H9 (cell line): ENCODE data around the gene UBE2A. TPM values are rescaled to one million over a fixed set of nuclear protein-coding genes. Genes with fewer than 3 reads are reported as not detected.

Experiments
- DNase-seq: peaks from one replicate; pipeline ENCODE4 v3.0.0-alpha.2; 2017
- H2AFZ ChIP-seq: one replicate; pipeline ENCODE4 v1.6.1; 2013; ENCODE audit warnings: mild to moderate bottlenecking, low read length, control low read depth, moderate library complexity
- H2AK5ac ChIP-seq: 2 replicates; pipeline ENCODE4 v1.6.1; 2013; ENCODE audit warnings: low read length, control low read depth, mixed read lengths; ENCODE audit not compliant: insufficient read length
- H2BK120ac ChIP-seq: one replicate; pipeline ENCODE4 v1.6.1; 2013; ENCODE audit warnings: low read depth, mild to moderate bottlenecking, low read length, control low read depth, inconsistent platforms; ENCODE audit not compliant: poor library complexity, severe bottlenecking
- H2BK12ac ChIP-seq: 2 replicates; pipeline ENCODE4 v1.6.1; 2013; ENCODE audit warnings: low read length, control low read depth, mixed read lengths, low read depth; ENCODE audit not compliant: insufficient read length
- H2BK15ac ChIP-seq: 2 replicates; pipeline ENCODE4 v1.6.1; 2013; ENCODE audit warnings: low read depth, low read length, control low read depth
- H2BK20ac ChIP-seq: one replicate; pipeline ENCODE4 v1.6.1; 2013; ENCODE audit warnings: low read depth, mild to moderate bottlenecking, low read length, control low read depth, inconsistent platforms; ENCODE audit not compliant: poor library complexity, severe bottlenecking
- H2BK5ac ChIP-seq: 2 replicates; pipeline ENCODE4 v1.6.1; 2013; ENCODE audit warnings: low read length, control low read depth, mixed read lengths; ENCODE audit not compliant: insufficient read length
- H3K14ac ChIP-seq: 2 replicates; pipeline ENCODE4 v1.6.1; 2013; ENCODE audit warnings: low read length, control low read depth; ENCODE audit not compliant: insufficient read depth
- H3K18ac ChIP-seq: 2 replicates; pipeline ENCODE4 v1.6.1; 2013; ENCODE audit warnings: low read depth, mild to moderate bottlenecking, mixed read lengths, low read length, control low read depth; ENCODE audit not compliant: insufficient read length
- H3K23ac ChIP-seq: 2 replicates; pipeline ENCODE4 v1.6.1; 2013; ENCODE audit warnings: low read length, control low read depth, mixed read lengths, low read depth; ENCODE audit not compliant: insufficient read length
- H3K23me2 ChIP-seq: 2 replicates; pipeline ENCODE4 v1.6.1; 2013; ENCODE audit warnings: low read depth, mild to moderate bottlenecking, mixed read lengths, low read length, control low read depth; ENCODE audit not compliant: insufficient read length, poor library complexity, severe bottlenecking
- H3K27ac ChIP-seq: 2 replicates; pipeline ENCODE4 v1.5.1; 2013; ENCODE audit warnings: low read length, control low read depth, mixed read lengths, low read depth; ENCODE audit not compliant: insufficient read length
- H3K27me3 ChIP-seq: 2 replicates; pipeline ENCODE4 v1.6.1; 2013; ENCODE audit warnings: low read length, control low read depth, inconsistent platforms; ENCODE audit not compliant: insufficient read depth
- H3K4ac ChIP-seq: 2 replicates; pipeline ENCODE4 v1.6.1; 2013; ENCODE audit warnings: low read depth, mild to moderate bottlenecking, control low read depth, inconsistent platforms, low read length, moderate library complexity
- H3K4me1 ChIP-seq: 2 replicates; pipeline ENCODE4 v1.6.1; 2013; ENCODE audit warnings: low read length, control low read depth, inconsistent platforms; ENCODE audit not compliant: insufficient read depth
- H3K4me2 ChIP-seq: 2 replicates; pipeline ENCODE4 v1.6.1; 2013; ENCODE audit warnings: low read length, control low read depth, mixed read lengths; ENCODE audit not compliant: insufficient read length, insufficient read depth
- H3K56ac ChIP-seq: 2 replicates; pipeline ENCODE4 v1.6.1; 2013; ENCODE audit warnings: low read depth, mild to moderate bottlenecking, mixed read lengths, low read length, control low read depth; ENCODE audit not compliant: insufficient read length
- H3K79me1 ChIP-seq: 2 replicates; pipeline ENCODE4 v1.6.1; 2013; ENCODE audit warnings: low read depth, mild to moderate bottlenecking, moderate library complexity, low read length, control low read depth, inconsistent platforms; ENCODE audit not compliant: insufficient read depth, poor library complexity, severe bottlenecking
- H3K79me2 ChIP-seq: 2 replicates; pipeline ENCODE4 v1.6.1; 2013; ENCODE audit warnings: low read length, control low read depth, inconsistent platforms; ENCODE audit not compliant: insufficient read depth
- H3K9ac ChIP-seq: 2 replicates; pipeline ENCODE4 v1.6.1; 2013; ENCODE audit warnings: low read length, control low read depth, mixed read lengths; ENCODE audit not compliant: insufficient read length; ENCODE audit errors: extremely low read depth
- H3K9me3 ChIP-seq: one replicate; pipeline ENCODE4 v1.6.1; 2013; ENCODE audit warnings: low read depth, low read length, inconsistent platforms; ENCODE audit not compliant: control insufficient read depth
- H3T11ph ChIP-seq: one replicate; pipeline ENCODE4 v1.6.1; 2013; ENCODE audit warnings: mild to moderate bottlenecking, low read length, control low read depth, inconsistent platforms
- H4K20me1 ChIP-seq: one replicate; pipeline ENCODE4 v1.6.1; 2013; ENCODE audit not compliant: control insufficient read depth, insufficient read length, insufficient read depth
- H4K5ac ChIP-seq: 2 replicates; pipeline ENCODE4 v1.6.1; 2013; ENCODE audit warnings: low read depth, mild to moderate bottlenecking, mixed read lengths, low read length, control low read depth; ENCODE audit not compliant: insufficient read length
- H4K8ac ChIP-seq: replicated peaks from 2 replicates; pipeline ENCODE4 v1.6.1; 2013; ENCODE audit warnings: low read length, control low read depth, mixed read lengths, low read depth; ENCODE audit not compliant: insufficient read length
- H4K91ac ChIP-seq: 2 replicates; pipeline ENCODE4 v1.6.1; 2013; ENCODE audit warnings: low read depth, mild to moderate bottlenecking, moderate library complexity, mixed read lengths, low read length, control low read depth; ENCODE audit not compliant: insufficient read length
- H3K27ac Mint-ChIP-seq, 3 experiments: 2 replicates in 2 of 3; 3 replicates in 1 of 3; pipeline ENCODE4 v1.8.0; 2020 to 2021; ENCODE audit warnings: mixed read lengths in 3 of 3, mild to moderate bottlenecking in 1 of 3, moderate library complexity in 1 of 3
- H3K27me3 Mint-ChIP-seq: 2 replicates; pipeline ENCODE4 v1.8.0; 2021; ENCODE audit warnings: low read depth, mild to moderate bottlenecking, moderate library complexity, mixed read lengths
- H3K36me3 Mint-ChIP-seq, 3 experiments: 2 replicates in 2 of 3; 3 replicates in 1 of 3; pipeline ENCODE4 v1.8.0; 2020 to 2021; ENCODE audit warnings: low read depth in 3 of 3, mixed read lengths in 3 of 3; ENCODE audit not compliant: insufficient read depth in 1 of 3
- H3K4me1 Mint-ChIP-seq, 2 experiments: 2 replicates each; pipeline ENCODE4 v1.8.0; 2020; ENCODE audit warnings: mixed read lengths in 2 of 2
- H3K4me3 Mint-ChIP-seq, 2 experiments: 2 replicates in 1 of 2; 3 replicates in 1 of 2; pipeline ENCODE4 v1.8.0; 2020 to 2021; ENCODE audit warnings: mild to moderate bottlenecking in 2 of 2, mixed read lengths in 2 of 2, moderate library complexity in 1 of 2
- H3K9me3 Mint-ChIP-seq, 2 experiments: 2 replicates in 1 of 2; 3 replicates in 1 of 2; pipeline ENCODE4 v1.8.0; 2020; ENCODE audit warnings: mild to moderate bottlenecking in 2 of 2, mixed read lengths in 2 of 2, moderate library complexity in 1 of 2
- CTCF ChIP-seq: fragments of 200-600 bp; sonication (generic); conservative IDR thresholded peaks from 3 replicates; pipeline ENCODE4 v1.8.0; 2021; ENCODE audit warnings: antibody characterized with exemption, mild to moderate bottlenecking
- WGBS: extraction: QIAGEN DNeasy Blood & Tissue Kit; methylation state at CpG from one replicate; pipeline ENCODE4 v1.1.7; 2013; ENCODE audit warnings: missing lambda C conversion rate, low lambda C conversion rate, mixed read lengths; ENCODE audit not compliant: insufficient read length; ENCODE audit errors: extremely low coverage; 5-methylcytosine and 5-hydroxymethylcytosine counted together
- total RNA-seq: library from RNA; stranded (reverse); gene quantifications from 2 replicates; pipeline ENCODE4 v1.2.1, GENCODE V29; 2021

Gene UBE2A
- total RNA-seq, 1 experiment from 2014 or later = 54.7 TPM

GRCh38 chrX:119604766-119605463 is 30.6 kb downstream of the UBE2A start:
- no peak overlapping the region for H4K5ac ChIP-seq
- DNase-seq = no peak
- no peak overlapping the region for H3K9ac ChIP-seq
- WGBS = no CpG with 5 or more reads among the region's 17 CpGs
- no peak overlapping the region for H2BK12ac ChIP-seq
- Mint-ChIP-seq H3K36me3 (peaks cover 12 to 19% (median 13%) of the 10 kb centered on the region in 3 experiments), H3K9me3 (peaks cover 58% of the 10 kb centered on the region in 2 experiments), H3K27ac (peak overlapping the region in 1 of 3 experiments; percentile 70; a peak in 1 of 7 replicates), H3K27me3 (peaks cover 36% of the 10 kb centered on the region), H3K4me3 (peak overlapping the region; percentile 80 to 88), H3K4me1 (peaks cover 15 to 16% of the 10 kb centered on the region in 2 experiments)
- H2BK20ac ChIP-seq = no peak overlapping the region
- no peak overlapping the region for H2BK15ac ChIP-seq
- TF ChIP-seq CTCF = no peak
- H3K18ac ChIP-seq = no peak overlapping the region
- no peak overlapping the region for H3K4ac ChIP-seq
- H3K23me2 ChIP-seq = peaks cover 8% of the 10 kb centered on the region
- H3K27me3 ChIP-seq = no peaks in the 10 kb centered on the region; the same call in 1 of the 2 replicates
- H3T11ph ChIP-seq = no peak overlapping the region
- H4K91ac ChIP-seq = no peak overlapping the region
- peak overlapping the region; percentile 90 for H3K4me2 ChIP-seq
- H3K27ac ChIP-seq = no peak overlapping the region
- no peak overlapping the region for H4K8ac ChIP-seq
- H3K79me1 ChIP-seq = no peaks in the 10 kb centered on the region
- H3K23ac ChIP-seq = no peak overlapping the region
- H3K4me1 ChIP-seq = no peaks in the 10 kb centered on the region; the same call in 1 of the 2 replicates
- H4K20me1 ChIP-seq = no peaks in the 10 kb centered on the region
- no peak overlapping the region for H2BK120ac ChIP-seq
- H3K79me2 ChIP-seq = no peaks in the 10 kb centered on the region; the same call in 1 of the 2 replicates
- H2AK5ac ChIP-seq = no peak overlapping the region
- H3K56ac ChIP-seq = no peak overlapping the region
- peaks cover 12% of the 10 kb centered on the region for H3K9me3 ChIP-seq
- H2AFZ ChIP-seq = no peak overlapping the region
- H2BK5ac ChIP-seq = no peak overlapping the region
- H3K14ac ChIP-seq = no peak overlapping the region
